CD1c-positive myeloid dendritic cell (primary cell): Measurements from ENCODE around the gene HOXC9.

Experiments used
- DNase-seq: peaks from one replicate; pipeline ENCODE4 v3.0.0-alpha.2; 2016; ENCODE audit errors: extremely low spot score

HOXC9 gene

DNA sequence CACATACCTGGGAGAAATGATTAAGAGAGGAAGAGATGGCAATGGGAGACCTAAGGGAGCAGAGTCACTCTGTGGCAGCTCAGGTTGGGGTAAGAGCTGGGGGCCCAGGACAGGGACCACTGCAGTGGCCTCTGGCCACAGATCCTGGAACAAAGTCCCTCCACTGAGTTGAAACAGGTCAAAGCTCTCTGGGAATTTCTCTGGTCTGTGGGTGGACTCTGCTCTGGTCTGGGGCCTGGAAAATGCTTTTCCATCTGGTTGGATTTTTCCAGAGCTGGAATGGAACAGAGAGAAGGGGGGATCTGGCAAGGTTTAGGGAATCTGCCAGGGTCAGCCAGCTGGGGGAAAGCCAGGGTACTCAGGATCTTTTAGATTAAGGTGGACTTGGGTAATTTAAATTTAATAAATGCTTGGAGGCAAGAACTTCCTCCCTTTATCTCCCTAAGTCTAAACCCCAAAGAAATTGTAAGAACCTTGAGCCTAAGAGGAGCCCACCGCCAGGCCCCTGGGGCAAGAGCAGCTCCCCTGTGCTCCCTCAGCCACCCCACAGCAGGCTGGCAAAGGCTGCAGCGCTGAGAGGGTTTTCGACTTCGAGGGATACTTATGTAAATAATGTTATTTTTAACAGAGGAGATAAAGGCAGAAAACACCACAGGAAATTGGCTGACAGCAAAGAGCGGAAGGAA lies 11.3 kb upstream of the HOXC9 start:
- no peak for DNase-seq

DNA sequence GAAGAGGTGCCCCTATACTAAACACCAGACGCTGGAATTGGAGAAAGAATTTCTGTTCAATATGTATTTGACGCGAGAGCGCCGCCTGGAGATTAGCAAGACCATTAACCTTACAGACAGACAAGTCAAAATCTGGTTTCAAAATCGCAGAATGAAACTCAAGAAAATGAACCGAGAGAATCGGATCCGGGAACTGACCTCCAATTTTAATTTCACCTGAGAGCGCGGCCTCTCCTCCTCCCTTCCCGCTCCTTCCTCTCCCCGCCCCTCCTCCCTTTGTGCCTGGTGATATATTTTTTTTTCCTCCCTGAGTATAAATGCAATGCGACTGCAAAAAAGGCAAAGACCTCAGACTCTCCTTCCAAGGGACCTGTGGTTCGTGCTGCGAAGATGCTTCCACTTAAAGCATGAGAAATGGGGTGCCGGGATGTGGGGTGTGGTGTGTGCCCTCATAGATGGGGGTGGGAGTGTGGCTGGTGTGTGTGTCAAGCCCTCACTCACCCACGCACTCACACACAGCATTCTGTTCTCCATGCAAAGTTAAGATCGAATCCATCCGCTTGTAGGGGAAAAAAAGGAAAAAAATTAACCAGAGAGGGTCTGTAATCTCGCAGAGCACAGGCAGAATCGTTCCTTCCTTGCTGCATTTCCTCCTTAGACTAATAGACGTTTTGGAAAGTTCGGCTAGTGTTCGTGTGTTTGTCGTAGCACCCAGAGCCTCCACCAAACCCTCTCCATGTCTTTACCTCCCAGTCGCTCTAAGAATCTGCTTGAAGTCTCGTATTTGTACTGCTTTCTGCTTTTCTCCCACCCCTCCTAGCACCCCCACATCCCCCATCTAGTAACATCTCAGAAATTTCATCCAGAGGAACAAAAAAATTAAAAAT lies 10.5 kb upstream of the HOXC9 start:
- DNase-seq = peak; percentile 38

DNA sequence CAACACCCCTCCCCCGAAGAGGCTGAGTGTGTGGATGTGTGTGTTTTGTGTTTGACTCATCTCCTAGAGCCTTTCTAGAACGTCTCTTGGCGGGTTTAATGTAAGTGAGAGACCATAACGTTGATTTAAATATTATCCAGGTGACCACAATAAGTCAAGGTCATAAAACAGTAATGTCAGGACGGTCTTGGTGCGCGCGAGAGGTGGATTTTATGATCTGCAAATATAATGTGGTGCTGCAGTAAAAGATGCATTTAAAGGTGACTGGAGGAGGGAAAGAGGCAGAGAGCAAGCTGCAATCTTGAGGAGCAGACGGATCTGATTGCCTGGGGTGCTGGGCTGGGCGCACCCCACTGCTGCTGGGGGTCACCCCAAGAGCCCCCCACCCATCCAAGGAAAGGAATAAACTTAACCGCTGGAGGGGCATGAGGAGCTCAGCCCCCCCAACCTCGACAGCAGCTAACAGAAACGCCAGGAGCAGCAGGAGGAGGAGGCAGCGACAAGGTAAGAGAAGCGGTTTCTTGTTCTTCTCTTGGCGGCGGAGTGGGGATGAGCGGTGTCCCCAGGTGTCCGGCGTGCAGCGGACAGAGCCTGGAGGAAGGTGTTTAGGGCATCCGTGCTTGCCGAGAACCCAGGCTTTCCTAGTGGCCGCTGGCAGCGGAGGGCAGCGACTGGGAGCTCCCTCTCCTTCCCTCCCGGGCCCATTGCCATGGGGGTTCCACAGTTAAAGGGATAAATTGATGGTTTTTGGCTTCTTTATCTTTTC lies 9.5 kb upstream of the HOXC9 start:
- no peak for DNase-seq

DNA sequence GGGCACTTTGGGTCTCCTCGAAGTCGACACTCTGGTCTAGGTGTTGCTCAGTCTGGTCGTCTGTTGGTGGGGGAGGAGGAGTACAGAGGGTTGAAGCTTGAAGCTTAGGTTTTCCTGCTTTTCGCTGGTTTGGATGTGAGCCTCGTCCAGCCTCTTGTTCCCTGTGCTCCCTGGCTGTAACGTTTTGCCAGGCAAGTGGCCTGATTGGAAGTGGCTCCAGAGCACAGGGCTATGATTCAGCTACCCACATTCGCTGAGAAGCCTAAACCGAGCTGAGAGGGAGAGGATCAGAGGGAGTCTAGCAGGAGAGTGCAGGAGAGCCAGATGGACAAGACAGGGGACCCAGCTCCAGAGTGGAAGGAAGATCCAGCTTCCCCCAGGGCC lies 8.9 kb upstream of the HOXC9 start:
- no peak for DNase-seq

DNA sequence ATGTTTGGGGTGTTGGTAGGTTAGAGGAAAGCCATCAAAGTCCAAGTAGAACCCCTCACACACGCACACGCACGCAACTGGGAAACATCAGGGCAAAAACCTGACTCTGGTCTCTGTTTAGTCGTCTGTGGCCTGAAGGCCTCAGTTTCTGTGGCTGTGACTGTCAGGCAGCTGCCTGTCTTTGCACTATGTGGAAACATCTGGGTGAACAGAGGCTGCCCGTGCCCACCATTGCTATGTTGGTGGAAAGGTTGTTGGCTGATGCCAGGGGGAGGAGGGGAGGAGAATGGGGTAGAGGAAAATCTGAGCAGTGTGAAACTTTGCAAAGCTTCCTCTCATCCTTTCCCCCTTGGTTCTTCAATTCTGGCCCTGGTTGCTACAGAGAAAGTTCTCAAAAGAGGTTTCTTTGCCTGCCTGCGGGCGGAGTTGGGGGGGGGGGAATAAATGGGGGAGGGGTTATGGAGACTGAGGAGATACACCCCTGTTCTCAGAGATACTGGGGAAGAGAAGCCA lies 7.5 kb upstream of the HOXC9 start:
- DNase-seq = no peak

DNA sequence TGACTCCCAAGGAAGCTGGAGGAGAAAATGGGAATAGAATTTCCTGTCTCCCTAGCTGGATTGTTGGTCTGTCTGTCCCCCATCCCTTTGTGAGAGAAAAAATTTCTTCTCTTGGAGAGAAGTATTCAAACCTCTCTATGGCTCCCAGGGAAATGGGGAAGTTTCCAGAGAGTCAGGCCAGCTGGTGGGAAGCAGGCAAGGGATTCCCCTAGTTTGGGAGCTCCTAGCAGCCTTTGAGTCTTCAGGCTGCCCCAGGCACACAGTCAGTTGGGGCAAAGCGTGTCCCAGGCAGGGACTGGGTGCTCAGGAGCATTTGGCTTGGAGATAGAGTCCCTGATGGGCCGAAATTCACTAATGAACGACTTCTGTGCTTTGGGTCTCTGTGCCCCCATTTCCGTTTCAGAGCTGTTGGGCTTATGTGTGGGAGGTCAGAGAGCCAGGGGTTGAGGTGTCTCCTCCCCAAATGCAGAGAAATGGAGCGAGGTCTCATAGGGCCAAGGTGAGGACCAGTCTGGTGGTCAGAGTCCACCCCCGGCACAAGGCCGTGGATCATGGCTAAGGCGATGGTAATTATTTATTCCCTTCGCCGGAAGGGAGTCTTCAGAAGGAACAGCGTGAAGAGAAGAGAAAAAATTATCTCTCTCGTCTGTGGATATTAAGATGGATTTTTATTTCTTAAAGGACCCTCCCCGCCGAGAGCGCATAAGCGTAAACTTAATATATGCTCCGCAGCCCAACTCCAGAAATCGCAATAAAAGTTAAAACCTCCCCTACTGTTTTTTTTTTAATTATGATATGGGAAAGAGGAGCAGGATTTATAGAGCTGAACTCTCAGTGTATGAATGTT lies 6.6 kb upstream of the HOXC9 start:
- DNase-seq = no peak

DNA sequence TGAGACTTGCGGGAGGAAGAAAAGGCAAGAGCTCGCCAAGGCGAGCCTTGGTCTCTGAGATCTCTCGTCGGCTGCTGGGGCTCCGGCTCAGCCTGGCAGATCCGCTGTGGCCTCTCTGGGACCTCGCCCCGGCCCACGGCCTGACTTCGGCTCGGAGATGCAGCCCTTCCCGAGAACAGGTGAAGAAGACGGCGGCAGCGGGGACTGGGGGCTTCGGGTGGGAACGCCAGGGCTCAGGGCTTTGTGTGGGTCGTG lies 6.0 kb upstream of the HOXC9 start:
- no peak for DNase-seq

DNA sequence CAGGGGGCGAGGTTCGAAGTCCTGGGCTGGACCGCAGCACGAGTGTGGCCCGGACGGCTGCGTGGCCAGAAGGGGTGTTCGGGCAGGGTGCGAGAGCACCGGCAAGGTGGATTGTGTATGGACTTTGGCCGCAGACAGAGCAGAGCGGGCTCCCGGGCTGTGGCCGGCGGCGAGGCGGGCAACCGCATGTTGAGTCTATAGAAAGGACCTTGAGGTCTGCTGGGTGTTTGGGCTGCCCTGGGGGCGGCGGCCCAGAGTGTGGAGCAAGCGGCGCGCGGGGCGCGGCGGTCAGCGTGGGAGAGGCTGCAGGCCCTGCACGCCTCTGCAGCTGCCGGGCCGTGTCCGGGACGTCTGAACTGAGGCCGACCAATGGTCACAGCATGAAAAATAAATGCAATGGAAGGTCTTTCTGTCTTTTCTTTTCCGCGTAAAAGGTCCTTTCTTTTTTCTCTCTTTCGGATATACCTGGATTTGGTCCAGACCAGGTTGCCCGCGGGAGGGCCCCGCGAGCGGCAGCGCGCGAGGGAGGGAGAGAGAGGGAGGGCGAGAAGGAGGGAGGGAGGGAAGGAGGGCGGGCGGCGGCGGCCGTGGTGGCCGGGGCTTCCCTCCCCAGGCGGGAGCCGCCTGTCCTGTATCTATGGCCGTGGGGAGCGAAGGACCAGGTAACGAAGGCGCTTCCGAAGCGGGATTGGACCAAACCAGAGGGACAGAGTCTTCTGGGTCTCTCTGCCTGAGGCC lies 5.5 kb upstream of the HOXC9 start:
- DNase-seq = no peak

DNA sequence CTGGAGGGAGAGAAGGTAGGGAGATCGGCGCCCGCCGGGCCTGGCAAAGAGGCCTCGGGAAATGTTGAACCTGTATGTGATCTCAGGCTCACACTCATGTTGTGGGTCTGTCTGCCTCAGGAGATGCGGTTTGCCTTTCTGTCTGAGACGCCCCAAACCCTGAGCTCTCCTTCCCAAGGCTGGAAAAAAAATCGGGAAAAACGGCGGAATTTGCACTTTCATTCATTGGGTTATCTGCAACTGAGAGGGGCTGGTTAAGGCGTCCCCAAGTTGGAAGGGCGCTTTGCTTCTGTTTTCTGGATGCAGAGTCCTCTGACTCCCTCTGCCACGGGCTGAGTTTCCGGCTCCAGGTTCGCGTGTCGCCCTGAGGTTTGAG lies 5.0 kb upstream of the HOXC9 start:
- DNase-seq = peak; percentile 31

DNA sequence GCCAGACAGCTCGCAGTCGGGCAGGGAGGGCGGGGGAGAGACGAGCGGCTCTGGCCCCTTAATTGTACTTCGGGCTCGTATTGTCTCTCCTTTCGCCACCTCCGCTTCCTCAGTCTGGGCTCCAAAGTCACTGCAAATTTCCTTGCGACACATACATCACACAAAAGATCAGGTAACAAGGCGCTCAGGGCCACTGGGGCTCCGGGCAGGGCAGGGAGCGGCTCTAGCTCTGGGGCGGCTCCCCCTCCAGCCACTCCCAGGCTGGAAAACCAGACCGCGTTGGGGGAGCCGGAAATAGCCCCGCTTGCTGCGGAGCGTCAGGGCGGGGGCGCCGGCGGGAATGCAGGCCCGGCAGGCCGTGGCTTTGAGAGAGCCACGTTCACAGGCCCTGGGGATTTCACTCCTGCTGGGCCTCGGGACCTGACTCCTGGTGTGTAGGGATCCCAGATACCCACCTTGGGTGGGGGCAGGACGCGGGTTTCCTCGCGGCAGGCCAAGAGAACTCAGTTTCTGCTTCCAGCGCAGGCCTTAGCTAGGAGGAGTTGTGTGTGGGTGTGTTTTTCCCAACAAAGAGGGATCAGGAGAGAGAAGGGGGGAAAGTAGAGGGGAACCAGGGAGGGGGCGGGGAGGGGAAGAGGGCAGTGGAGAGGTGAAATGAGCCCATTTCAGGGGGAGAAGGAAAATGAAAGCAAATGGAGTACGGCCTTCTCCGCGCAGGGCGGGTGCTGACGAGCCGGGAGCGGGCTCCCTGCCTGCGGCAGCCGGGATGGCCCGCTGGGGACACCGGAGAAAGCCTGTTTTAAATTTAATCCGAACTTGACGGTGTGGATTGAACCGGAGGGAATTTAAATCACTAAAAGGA lies 4.4 kb upstream of the HOXC9 start:
- DNase-seq = no peak

DNA sequence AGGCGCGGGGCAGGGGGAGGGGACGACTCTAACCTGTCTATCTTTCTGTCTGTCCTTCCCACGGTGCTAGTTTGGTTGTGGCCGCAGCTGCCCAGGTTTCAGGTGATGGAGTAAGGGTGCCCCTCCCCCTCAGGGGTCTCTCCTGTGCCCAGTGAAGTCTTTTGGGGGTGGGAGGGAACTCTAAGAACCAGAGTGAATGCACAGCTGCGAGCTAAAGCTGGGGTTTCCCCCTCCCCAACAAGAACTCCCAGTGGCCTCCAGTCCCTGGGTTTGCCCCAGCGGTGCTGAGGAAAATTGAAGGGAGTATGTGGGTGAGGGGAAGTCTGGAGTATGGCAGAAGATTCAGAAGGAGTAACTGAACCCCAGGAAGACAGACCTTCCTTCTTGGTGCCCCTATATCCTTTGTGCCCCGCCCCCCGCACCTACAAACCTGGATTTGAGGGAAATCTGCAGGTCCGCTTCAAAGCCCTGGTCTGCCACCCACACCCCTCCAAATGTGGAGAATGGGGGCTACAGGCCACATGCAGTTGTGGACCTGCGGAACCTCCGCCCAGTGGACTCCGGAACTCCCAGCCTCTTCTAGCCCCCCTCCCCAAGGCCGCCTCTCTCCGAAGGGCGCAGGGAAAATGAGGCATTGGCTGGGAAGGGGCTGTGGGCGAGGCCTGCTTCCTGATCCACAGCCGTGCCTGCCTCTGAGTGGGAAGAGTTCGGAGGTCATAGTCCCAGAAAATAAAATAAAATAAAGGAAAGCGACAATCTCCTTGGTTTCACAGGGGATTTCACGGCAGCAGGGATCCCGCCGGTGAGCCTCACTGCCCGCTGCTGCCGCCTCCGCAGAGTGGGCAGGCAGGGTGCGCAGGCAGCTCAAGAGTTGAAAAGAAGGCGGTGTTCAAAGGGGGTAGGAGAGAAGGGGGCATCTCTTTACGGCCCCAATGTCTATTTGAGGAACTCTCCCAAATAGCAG lies 3.4 kb upstream of the HOXC9 start:
- DNase-seq = no peak

DNA sequence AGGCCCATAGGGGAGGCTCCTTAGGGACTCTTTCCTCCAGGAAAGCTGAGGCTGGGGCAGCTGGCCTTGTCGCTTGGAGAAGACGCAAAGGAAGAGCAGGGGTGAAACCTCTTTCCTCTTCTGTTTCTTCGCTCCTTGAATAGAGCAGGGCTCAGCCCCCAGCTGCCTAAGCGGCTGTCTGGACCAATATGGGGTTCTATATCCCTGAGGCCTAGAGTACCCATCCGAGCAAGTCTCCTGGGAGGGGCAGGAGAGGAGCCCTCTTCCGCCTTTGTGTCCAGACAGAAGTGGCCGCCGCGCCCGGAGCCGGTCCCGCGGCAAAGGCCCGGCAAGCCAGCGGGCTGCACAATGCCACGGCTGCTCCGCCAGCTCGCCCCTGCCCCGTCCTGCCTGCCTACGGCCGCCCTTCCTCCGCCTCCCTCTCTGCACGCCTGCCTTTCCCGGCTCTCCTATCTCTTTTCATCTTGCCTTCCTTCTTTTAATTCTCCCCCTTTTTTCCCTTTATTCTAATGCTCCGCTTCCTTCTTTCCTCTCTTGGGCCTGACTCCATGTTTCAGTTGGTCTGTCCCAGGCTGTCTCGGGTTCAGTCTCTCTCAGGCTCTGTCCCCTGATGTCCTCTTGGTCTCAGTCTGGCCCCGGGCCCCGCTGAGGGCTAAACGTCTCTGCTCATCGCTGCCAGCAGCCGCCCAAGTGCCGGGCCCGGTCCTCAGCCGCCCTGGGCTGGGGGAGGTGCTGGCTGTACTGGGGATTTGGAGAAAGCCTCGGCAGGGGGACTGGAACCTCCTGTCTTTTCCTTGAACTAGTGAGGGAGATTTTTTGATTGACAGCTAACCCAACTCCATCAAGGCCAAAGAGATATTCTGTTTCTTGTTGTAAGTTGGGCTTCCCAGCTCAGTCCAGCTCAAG lies 2.5 kb upstream of the HOXC9 start:
- DNase-seq = no peak

DNA sequence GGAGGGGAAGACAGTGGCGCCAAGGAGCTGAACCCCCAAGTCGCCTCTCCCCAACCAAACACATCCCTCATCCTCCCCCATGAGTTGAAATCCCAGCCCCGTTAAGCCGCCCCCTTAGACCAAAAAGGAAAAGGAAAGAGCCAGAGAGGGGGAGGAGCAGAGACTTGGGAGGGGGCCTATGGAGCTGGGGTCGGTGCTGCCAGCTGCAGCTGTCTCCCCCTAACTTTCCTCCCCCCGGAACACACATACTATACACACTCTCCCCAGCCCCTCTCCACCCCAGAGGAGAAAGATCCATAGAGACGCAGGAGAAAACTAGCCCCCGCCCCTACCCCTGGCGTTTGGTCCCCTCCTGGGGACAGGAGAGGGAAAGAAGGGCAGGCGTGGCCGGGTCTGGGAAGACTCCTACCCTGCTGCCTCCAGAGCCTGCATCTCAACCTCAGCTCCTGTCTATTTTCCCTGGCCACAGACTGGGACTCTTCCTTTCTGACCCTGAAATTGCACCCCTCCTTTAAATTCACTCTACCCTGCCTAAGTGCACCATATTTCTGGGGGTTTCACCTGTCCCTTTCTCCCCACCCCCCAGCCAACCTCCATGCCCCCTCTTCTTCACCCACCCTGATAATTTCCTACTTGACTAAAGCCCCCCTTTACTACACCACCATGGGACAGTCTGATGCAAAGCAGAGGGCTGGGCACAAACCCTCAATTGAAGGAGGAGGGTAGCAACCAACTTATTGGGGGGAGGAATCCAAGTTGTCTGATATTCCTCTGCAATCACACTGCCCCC lies 1.7 kb upstream of the HOXC9 start:
- DNase-seq = no peak

DNA sequence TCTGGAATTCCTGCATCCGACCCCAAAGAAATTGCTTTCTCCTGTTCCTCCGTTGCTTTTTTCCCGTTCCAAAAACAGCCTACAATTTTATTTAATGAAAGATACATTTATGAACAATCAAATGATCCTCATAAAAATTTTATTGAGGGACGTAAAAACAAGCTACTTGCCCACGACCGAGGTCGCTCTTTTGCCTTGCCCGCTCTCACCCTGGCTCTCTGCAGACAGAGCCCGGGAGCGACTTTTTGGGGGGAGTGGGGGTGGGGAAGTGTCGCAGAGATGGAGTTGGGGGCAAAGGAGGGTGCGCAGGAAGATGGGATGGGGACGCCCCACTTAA lies 1.1 kb upstream of the HOXC9 start:
- DNase-seq = no peak

DNA sequence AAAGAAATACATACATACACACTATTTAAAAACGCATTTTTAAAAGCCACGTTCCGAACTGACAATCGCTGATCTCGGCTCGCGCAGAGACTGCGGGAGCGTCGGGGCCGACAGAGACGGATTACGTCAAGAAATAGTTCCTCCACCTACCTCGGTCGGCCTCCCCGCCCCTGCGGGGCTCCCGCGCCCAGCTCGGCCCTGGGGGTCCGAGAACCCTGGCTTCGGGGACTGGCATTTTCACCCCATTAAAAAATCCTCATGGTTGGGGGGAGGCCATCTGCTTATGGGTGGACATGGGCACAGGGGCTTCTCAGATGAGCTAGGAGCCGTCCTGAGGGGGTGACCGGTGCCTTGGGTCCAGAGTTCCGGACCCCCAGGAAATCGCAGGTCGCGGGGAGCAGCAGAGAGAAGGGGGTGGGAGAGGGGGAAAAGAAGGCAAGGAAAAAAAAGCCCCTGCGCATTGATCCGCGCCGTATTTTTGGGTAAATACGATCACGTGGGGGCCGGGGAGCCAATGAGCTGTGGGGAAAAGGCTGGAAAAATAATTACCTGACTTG lies 324 bp upstream of the HOXC9 start:
- DNase-seq = no peak

DNA sequence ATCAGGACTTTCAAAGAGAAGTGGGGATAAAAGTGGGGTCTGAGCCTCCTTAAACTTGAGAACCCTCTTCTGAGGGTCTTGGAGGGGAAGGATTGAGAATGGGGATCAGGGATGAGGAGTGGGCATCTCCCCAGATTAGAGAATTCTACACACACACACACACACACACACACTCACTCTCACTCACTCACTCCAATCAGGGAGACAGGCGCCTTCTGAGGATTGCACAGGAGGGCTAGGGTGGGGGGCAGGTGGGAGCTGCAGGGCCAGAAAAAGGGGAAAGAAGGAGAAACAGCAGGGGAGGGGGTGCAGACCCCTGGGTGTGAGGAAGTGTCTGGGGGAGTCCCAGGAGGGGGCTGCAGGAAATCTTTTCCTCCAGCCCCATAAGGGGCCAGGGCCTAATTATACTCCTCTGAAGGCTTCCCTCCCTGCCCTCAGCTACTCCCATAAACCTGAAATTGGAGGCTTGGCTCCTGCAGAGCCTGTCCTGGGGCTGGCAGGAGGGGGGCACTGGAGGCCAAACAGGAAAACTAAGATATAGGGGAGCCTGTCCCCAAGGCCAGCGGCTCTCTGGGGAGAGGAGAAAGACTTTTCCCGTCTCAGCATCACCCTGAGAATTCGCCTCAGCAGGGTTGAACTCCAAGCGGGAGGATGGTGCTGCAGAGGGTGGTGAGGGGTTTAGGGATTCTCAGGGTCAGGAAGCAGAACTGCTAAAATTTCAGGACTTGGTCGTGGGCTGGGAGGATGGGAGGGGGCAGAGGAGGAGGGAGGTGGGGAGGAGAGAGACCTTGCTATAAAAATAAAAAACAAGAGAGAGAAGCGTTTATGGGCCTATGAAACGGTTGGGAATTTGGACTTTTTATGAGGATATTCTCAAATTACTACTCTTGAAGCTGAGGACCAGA lies 1.6 kb downstream of the HOXC9 start:
- DNase-seq = no peak
